Heart left ventricle (tissue), 13 donors: ENCODE data around the gene SKI.

Source experiments
- POLR2A ChIP-seq, 2 donors: fragments of 450-650 bp; IDR thresholded peaks; one replicate each; pipeline ENCODE4 v1.6.1; 2017; ENCODE audit warnings: antibody characterized with exemption in 2 of 2, mild to moderate bottlenecking in 2 of 2, moderate library complexity in 2 of 2
- TF ChIP-seq, protein P1 (sequence below), 12 donors: fragments of 200-600 bp; sonication (generic) in 4 of 12; IDR thresholded peaks; one replicate each; pipeline versions ENCODE4 v1.5.0 to v1.8.0; 2018 to 2022; ENCODE audit warnings: antibody characterized with exemption in 12 of 12, mild to moderate bottlenecking in 5 of 12
- donor health status: ischemic (EF 13 %, LVEDD 7.1; RV severe dilation, severe dysfunction).
- donor health status: DM: no; HTN: yes; CAD: no.
- donor health status: DM: no; HTN: no; CAD: no.
- donor health status: ischemic (EF 25% LVEDD 6.9; RV normal size, moderate dysfunction).
- donor health status: ischemic (EF 25% LVEDD 5.7; RV mildly dilated, moderate dysfunction).
- donor health status: ischemic (EF 35%, LVEDD 5.7; RV mildly dilated, moderate dysfunction).
- donor health status: nonischemic (EF 11% LVEDD 7.7; RV severe dilation, severe dysfunction).
- donor health status: DM: yes; HTN: yes; CAD: no.
- donor health status: PGD.
- donor health status: ischemic (EF 29% LVEDD 5.4; RV normal size, mild dysfunction).
- donor health status: nonischemic (EF 23%, LVEDD 6.1; RV moderate dilation, normal function).

DNA sequence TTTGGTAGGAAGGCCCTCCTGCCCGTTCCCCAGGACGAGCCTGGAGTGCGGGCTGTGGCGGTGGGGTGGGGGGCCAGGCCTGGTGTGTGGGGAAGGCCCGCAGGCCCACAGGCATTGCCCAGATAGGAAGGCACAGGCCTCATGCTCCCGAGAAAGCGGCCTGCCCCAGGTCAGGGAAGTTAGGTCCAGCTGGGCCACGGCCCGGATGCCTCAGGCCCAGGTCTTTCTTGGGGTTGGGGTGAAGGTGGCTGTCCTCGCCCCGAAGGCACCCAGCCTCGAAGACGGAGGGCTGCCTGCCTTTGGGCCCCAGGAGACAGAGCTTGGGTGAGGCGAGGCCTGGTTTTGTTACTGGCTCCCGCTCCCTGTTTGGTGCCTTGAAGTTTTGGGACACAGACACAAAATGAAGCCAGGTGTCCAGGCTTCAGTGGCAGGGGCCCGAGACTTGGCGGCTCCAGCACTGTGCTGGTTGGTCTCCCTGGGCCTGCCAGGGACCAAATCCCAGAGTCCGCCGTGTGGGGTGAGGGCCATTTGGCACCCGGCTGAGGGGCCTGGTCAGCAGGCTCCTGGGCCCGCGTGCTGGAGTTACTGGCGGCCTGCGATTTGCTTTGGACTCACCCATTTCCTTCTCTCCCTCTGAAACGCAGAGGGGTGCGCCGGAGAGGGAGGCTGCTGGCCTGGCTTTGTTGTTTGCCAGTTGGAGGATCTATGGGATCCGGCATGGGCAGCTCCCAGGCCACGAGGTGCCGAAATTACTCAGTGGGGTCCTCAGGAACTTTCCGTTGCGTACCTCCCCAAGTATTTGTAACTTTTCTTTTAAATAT, 2.0 kb downstream of the SKI start:
- TF ChIP-seq, protein P1, sequence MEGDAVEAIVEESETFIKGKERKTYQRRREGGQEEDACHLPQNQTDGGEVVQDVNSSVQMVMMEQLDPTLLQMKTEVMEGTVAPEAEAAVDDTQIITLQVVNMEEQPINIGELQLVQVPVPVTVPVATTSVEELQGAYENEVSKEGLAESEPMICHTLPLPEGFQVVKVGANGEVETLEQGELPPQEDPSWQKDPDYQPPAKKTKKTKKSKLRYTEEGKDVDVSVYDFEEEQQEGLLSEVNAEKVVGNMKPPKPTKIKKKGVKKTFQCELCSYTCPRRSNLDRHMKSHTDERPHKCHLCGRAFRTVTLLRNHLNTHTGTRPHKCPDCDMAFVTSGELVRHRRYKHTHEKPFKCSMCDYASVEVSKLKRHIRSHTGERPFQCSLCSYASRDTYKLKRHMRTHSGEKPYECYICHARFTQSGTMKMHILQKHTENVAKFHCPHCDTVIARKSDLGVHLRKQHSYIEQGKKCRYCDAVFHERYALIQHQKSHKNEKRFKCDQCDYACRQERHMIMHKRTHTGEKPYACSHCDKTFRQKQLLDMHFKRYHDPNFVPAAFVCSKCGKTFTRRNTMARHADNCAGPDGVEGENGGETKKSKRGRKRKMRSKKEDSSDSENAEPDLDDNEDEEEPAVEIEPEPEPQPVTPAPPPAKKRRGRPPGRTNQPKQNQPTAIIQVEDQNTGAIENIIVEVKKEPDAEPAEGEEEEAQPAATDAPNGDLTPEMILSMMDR (IDR thresholded peaks at IDR 0.05): no peak
- TF ChIP-seq POLR2A (IDR thresholded peaks at IDR 0.05): no peak
